H9 (cell line): Measurements from ENCODE around the gene MGA. TPM values are rescaled to one million over a fixed set of nuclear protein-coding genes. Genes with fewer than 3 reads are reported as not detected.
A peak's percentile ranks its signal among the peaks of the same experiment; 100 is the strongest.

ENCODE experiments used
- DNase-seq: peaks from one replicate; pipeline ENCODE4 v3.0.0-alpha.2; 2017
- H2AFZ ChIP-seq: one replicate; pipeline ENCODE4 v1.6.1; 2013; ENCODE audit warnings: mild to moderate bottlenecking, low read length, control low read depth, moderate library complexity
- H2AK5ac ChIP-seq: 2 replicates; pipeline ENCODE4 v1.6.1; 2013; ENCODE audit warnings: low read length, control low read depth, mixed read lengths; ENCODE audit not compliant: insufficient read length
- H2BK120ac ChIP-seq: one replicate; pipeline ENCODE4 v1.6.1; 2013; ENCODE audit warnings: low read depth, mild to moderate bottlenecking, low read length, control low read depth, inconsistent platforms; ENCODE audit not compliant: poor library complexity, severe bottlenecking
- H2BK12ac ChIP-seq: 2 replicates; pipeline ENCODE4 v1.6.1; 2013; ENCODE audit warnings: low read length, control low read depth, mixed read lengths, low read depth; ENCODE audit not compliant: insufficient read length
- H2BK15ac ChIP-seq: 2 replicates; pipeline ENCODE4 v1.6.1; 2013; ENCODE audit warnings: low read depth, low read length, control low read depth
- H2BK20ac ChIP-seq: one replicate; pipeline ENCODE4 v1.6.1; 2013; ENCODE audit warnings: low read depth, mild to moderate bottlenecking, low read length, control low read depth, inconsistent platforms; ENCODE audit not compliant: poor library complexity, severe bottlenecking
- H2BK5ac ChIP-seq: 2 replicates; pipeline ENCODE4 v1.6.1; 2013; ENCODE audit warnings: low read length, control low read depth, mixed read lengths; ENCODE audit not compliant: insufficient read length
- H3K14ac ChIP-seq: 2 replicates; pipeline ENCODE4 v1.6.1; 2013; ENCODE audit warnings: low read length, control low read depth; ENCODE audit not compliant: insufficient read depth
- H3K18ac ChIP-seq: 2 replicates; pipeline ENCODE4 v1.6.1; 2013; ENCODE audit warnings: low read depth, mild to moderate bottlenecking, mixed read lengths, low read length, control low read depth; ENCODE audit not compliant: insufficient read length
- H3K23ac ChIP-seq: 2 replicates; pipeline ENCODE4 v1.6.1; 2013; ENCODE audit warnings: low read length, control low read depth, mixed read lengths, low read depth; ENCODE audit not compliant: insufficient read length
- H3K23me2 ChIP-seq: 2 replicates; pipeline ENCODE4 v1.6.1; 2013; ENCODE audit warnings: low read depth, mild to moderate bottlenecking, mixed read lengths, low read length, control low read depth; ENCODE audit not compliant: insufficient read length, poor library complexity, severe bottlenecking
- H3K27ac ChIP-seq: 2 replicates; pipeline ENCODE4 v1.5.1; 2013; ENCODE audit warnings: low read length, control low read depth, mixed read lengths, low read depth; ENCODE audit not compliant: insufficient read length
- H3K27me3 ChIP-seq: 2 replicates; pipeline ENCODE4 v1.6.1; 2013; ENCODE audit warnings: low read length, control low read depth, inconsistent platforms; ENCODE audit not compliant: insufficient read depth
- H3K4ac ChIP-seq: 2 replicates; pipeline ENCODE4 v1.6.1; 2013; ENCODE audit warnings: low read depth, mild to moderate bottlenecking, control low read depth, inconsistent platforms, low read length, moderate library complexity
- H3K4me1 ChIP-seq: 2 replicates; pipeline ENCODE4 v1.6.1; 2013; ENCODE audit warnings: low read length, control low read depth, inconsistent platforms; ENCODE audit not compliant: insufficient read depth
- H3K4me2 ChIP-seq: 2 replicates; pipeline ENCODE4 v1.6.1; 2013; ENCODE audit warnings: low read length, control low read depth, mixed read lengths; ENCODE audit not compliant: insufficient read length, insufficient read depth
- H3K56ac ChIP-seq: 2 replicates; pipeline ENCODE4 v1.6.1; 2013; ENCODE audit warnings: low read depth, mild to moderate bottlenecking, mixed read lengths, low read length, control low read depth; ENCODE audit not compliant: insufficient read length
- H3K79me1 ChIP-seq: 2 replicates; pipeline ENCODE4 v1.6.1; 2013; ENCODE audit warnings: low read depth, mild to moderate bottlenecking, moderate library complexity, low read length, control low read depth, inconsistent platforms; ENCODE audit not compliant: insufficient read depth, poor library complexity, severe bottlenecking
- H3K79me2 ChIP-seq: 2 replicates; pipeline ENCODE4 v1.6.1; 2013; ENCODE audit warnings: low read length, control low read depth, inconsistent platforms; ENCODE audit not compliant: insufficient read depth
- H3K9ac ChIP-seq: 2 replicates; pipeline ENCODE4 v1.6.1; 2013; ENCODE audit warnings: low read length, control low read depth, mixed read lengths; ENCODE audit not compliant: insufficient read length; ENCODE audit errors: extremely low read depth
- H3K9me3 ChIP-seq: one replicate; pipeline ENCODE4 v1.6.1; 2013; ENCODE audit warnings: low read depth, low read length, inconsistent platforms; ENCODE audit not compliant: control insufficient read depth
- H3T11ph ChIP-seq: one replicate; pipeline ENCODE4 v1.6.1; 2013; ENCODE audit warnings: mild to moderate bottlenecking, low read length, control low read depth, inconsistent platforms
- H4K20me1 ChIP-seq: one replicate; pipeline ENCODE4 v1.6.1; 2013; ENCODE audit not compliant: control insufficient read depth, insufficient read length, insufficient read depth
- H4K5ac ChIP-seq: 2 replicates; pipeline ENCODE4 v1.6.1; 2013; ENCODE audit warnings: low read depth, mild to moderate bottlenecking, mixed read lengths, low read length, control low read depth; ENCODE audit not compliant: insufficient read length
- H4K8ac ChIP-seq: replicated peaks from 2 replicates; pipeline ENCODE4 v1.6.1; 2013; ENCODE audit warnings: low read length, control low read depth, mixed read lengths, low read depth; ENCODE audit not compliant: insufficient read length
- H4K91ac ChIP-seq: 2 replicates; pipeline ENCODE4 v1.6.1; 2013; ENCODE audit warnings: low read depth, mild to moderate bottlenecking, moderate library complexity, mixed read lengths, low read length, control low read depth; ENCODE audit not compliant: insufficient read length
- H3K27ac Mint-ChIP-seq, 3 experiments: 2 replicates in 2 of 3; 3 replicates in 1 of 3; pipeline ENCODE4 v1.8.0; 2020 to 2021; ENCODE audit warnings: mixed read lengths in 3 of 3, mild to moderate bottlenecking in 1 of 3, moderate library complexity in 1 of 3
- H3K27me3 Mint-ChIP-seq: 2 replicates; pipeline ENCODE4 v1.8.0; 2021; ENCODE audit warnings: low read depth, mild to moderate bottlenecking, moderate library complexity, mixed read lengths
- H3K36me3 Mint-ChIP-seq, 3 experiments: 2 replicates in 2 of 3; 3 replicates in 1 of 3; pipeline ENCODE4 v1.8.0; 2020 to 2021; ENCODE audit warnings: low read depth in 3 of 3, mixed read lengths in 3 of 3; ENCODE audit not compliant: insufficient read depth in 1 of 3
- H3K4me1 Mint-ChIP-seq, 2 experiments: 2 replicates each; pipeline ENCODE4 v1.8.0; 2020; ENCODE audit warnings: mixed read lengths in 2 of 2
- H3K4me3 Mint-ChIP-seq, 2 experiments: 2 replicates in 1 of 2; 3 replicates in 1 of 2; pipeline ENCODE4 v1.8.0; 2020 to 2021; ENCODE audit warnings: mild to moderate bottlenecking in 2 of 2, mixed read lengths in 2 of 2, moderate library complexity in 1 of 2
- H3K9me3 Mint-ChIP-seq, 2 experiments: 2 replicates in 1 of 2; 3 replicates in 1 of 2; pipeline ENCODE4 v1.8.0; 2020; ENCODE audit warnings: mild to moderate bottlenecking in 2 of 2, mixed read lengths in 2 of 2, moderate library complexity in 1 of 2
- WGBS: extraction: QIAGEN DNeasy Blood & Tissue Kit; methylation state at CpG from one replicate; pipeline ENCODE4 v1.1.7; 2013; ENCODE audit warnings: missing lambda C conversion rate, low lambda C conversion rate, mixed read lengths; ENCODE audit not compliant: insufficient read length; ENCODE audit errors: extremely low coverage; 5-methylcytosine and 5-hydroxymethylcytosine counted together
- long read RNA-seq: library from polyadenylated mRNA; unstranded; transcript quantifications from one replicate; pipeline ENCODE4 v2.0.0, GENCODE V29; 2020
- total RNA-seq: library from RNA; stranded (reverse); gene quantifications from 2 replicates; pipeline ENCODE4 v1.2.1, GENCODE V29; 2021
- TF ChIP-seq, protein P1 (sequence below): fragments of 200-600 bp; sonication (generic); conservative IDR thresholded peaks from 3 replicates; pipeline ENCODE4 v1.8.0; 2021; ENCODE audit warnings: antibody characterized with exemption, mild to moderate bottlenecking

Gene MGA
- total RNA-seq, result 57.3 and 62.7 TPM in 2 replicates
- long read RNA-seq, transcript MGA-204 (9 exons, 3,537 nt), result minor isoform, 24 of 239 reads
- long read RNA-seq, transcript MGA-208 (9 exons, 3,439 nt), result major isoform, 68 of 239 reads
- long read RNA-seq, partial matches to known transcripts, result 65 of 239 reads
- long read RNA-seq, other reads (novel, unspliced or antisense), result 82 of 239 reads

DNA sequence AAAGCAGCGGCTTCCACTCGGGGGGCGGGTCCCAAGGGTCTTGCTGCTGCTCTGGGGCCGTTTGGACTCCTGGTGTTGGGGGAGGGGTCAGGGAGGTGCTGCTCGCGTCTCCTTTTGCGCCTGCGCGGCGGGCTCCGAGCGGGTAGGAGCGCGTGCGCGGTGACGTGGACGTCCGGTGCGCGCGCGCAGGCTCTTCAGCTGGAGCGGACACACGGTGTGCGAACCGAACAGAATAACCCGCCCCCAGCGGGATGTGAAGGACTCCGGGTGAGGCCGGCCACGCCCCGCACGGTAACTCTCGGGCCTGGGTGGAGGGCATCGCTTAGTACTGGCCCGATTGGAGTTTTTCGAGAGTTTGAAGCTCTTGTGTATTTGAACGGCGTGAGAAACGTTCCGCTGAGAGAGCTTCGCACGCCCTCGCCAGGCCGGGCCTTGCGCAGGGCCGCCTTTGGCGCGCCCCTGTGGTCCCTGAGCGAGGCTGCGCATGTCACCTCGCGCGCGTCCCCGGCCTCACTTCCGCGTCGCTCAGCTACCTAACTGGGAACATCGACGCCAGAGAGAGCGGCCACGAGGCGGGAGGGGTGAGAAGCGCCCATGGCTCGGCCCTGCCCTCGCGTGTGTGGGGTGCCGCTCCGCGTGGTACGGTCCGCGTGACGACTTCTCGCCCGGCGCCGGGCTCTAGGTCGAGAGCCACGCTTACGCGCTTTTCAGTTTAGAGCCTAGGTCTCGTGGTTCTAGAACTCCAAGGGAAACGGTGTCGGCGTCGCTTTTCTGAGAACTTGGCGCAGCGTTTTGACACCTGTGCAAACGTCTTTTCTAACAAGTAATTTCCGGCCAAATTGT lies at the start of gene MGA:
MGA (plus strand) TSS at position 171 of the 843 bp plus-strand sequence.
- Histone ChIP-seq H4K20me1 (no peaks in the 10 kb centered on the region), H3K9ac (peak within 1 kb of the TSS; percentile 23)
- H3K27me3 Mint-ChIP-seq, result peaks cover 44% of the 10 kb centered on the region

More for the DNA sequence above, at the start of gene MGA:
- Mint-ChIP-seq H3K9me3 (peaks cover 0 to 2% of the 10 kb centered on the region in 2 experiments; a peak in 2 of 5 replicates), H3K36me3 (no peaks in the 10 kb centered on the region), H3K4me1 (peaks cover 18 to 27% of the 10 kb centered on the region in 2 experiments), H3K27ac (peak within 1 kb of the TSS; percentile 8 to 94 (median 93); a peak in 5 of 7 replicates), H3K4me3 (peak within 1 kb of the TSS; percentile 85 to 91)
- Histone ChIP-seq H3T11ph (no peak within 1 kb of the TSS), H3K56ac (no peak within 1 kb of the TSS), H2BK12ac (no peak within 1 kb of the TSS), H4K5ac (no peak within 1 kb of the TSS), H4K8ac (no peak within 1 kb of the TSS), H3K27ac (no peak within 1 kb of the TSS), H3K27me3 (peaks cover 4% of the 10 kb centered on the region; the same call in 1 of the 2 replicates), H3K4me2 (peak within 1 kb of the TSS; percentile 81), H3K23me2 (peaks cover 17% of the 10 kb centered on the region), H2AFZ (no peak within 1 kb of the TSS), H2BK20ac (no peak within 1 kb of the TSS), H3K79me1 (peaks cover 4% of the 10 kb centered on the region), H3K9me3 (no peaks in the 10 kb centered on the region), H2BK120ac (no peak within 1 kb of the TSS), H2BK5ac (no peak within 1 kb of the TSS), H3K79me2 (peaks cover 7% of the 10 kb centered on the region; the same call in 1 of the 2 replicates), H3K18ac (peak within 1 kb of the TSS; percentile 75), H2BK15ac (no peak within 1 kb of the TSS), H3K14ac (peak within 1 kb of the TSS; percentile 89), H2AK5ac (no peak within 1 kb of the TSS), H3K4me1 (no peaks in the 10 kb centered on the region; the same call in 1 of the 2 replicates), H4K91ac (no peak within 1 kb of the TSS), H3K4ac (no peak within 1 kb of the TSS), H3K23ac (no peak within 1 kb of the TSS)
- TF ChIP-seq, protein P1, sequence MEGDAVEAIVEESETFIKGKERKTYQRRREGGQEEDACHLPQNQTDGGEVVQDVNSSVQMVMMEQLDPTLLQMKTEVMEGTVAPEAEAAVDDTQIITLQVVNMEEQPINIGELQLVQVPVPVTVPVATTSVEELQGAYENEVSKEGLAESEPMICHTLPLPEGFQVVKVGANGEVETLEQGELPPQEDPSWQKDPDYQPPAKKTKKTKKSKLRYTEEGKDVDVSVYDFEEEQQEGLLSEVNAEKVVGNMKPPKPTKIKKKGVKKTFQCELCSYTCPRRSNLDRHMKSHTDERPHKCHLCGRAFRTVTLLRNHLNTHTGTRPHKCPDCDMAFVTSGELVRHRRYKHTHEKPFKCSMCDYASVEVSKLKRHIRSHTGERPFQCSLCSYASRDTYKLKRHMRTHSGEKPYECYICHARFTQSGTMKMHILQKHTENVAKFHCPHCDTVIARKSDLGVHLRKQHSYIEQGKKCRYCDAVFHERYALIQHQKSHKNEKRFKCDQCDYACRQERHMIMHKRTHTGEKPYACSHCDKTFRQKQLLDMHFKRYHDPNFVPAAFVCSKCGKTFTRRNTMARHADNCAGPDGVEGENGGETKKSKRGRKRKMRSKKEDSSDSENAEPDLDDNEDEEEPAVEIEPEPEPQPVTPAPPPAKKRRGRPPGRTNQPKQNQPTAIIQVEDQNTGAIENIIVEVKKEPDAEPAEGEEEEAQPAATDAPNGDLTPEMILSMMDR, result peak; percentile 29; the same call in 2 of the 3 replicates
- DNase-seq, result peak; percentile 95
- no CpG with 5 or more reads among the region's 93 CpGs for WGBS
